IMR-90 (cell line): Measurements from ENCODE around the gene RB1.
"Not testable (repeated sequence)": the region's sequence is repeated elsewhere in the genome, so short reads cannot be mapped to it uniquely, and the experiment has no call there.

Experiments used
- CTCF ChIP-seq: conservative IDR thresholded peaks from 2 replicates; pipeline ENCODE4 v1.5.1; 2012; ENCODE audit warnings: mild to moderate bottlenecking, low read depth, low read length, improper control_type of control experiment
- RAD21 ChIP-seq: IDR thresholded peaks from 2 replicates; pipeline ENCODE4 v1.6.1; 2012; ENCODE audit warnings: low read length, improper control_type of control experiment

- not testable (repeated sequence) for TF ChIP-seq RAD21, CTCF
These were observed 52.0 kb downstream of the RB1 start for GRCh38 chr13:48355524-48355923.
